CD4-positive, alpha-beta T cell (primary cell): ENCODE results near the gene PPP1R1B. TPM values are rescaled to one million over a fixed set of nuclear protein-coding genes. Genes with fewer than 3 reads are reported as not detected.

Experiments
- ATAC-seq: fragments of 200-7000 bp; cut with Tn5 transposase; one replicate; pipeline ENCODE4 v1.10.0; 2022; ENCODE audit warnings: mild to moderate bottlenecking; ENCODE audit not compliant: poor library complexity
- CTCF ChIA-PET: fragments of 350-600 bp; sonication (Branson Sonifier 250); formaldehyde crosslinking; loops from one replicate; lab custom pipeline; 2021; ENCODE audit warnings: antibody characterized with exemption, inconsistent platforms; lab: Charles Lee
- POLR2A ChIA-PET: fragments of 350-600 bp; sonication (Branson Sonifier 250); formaldehyde crosslinking; loops from one replicate; lab custom pipeline; 2021; ENCODE audit warnings: antibody characterized with exemption, inconsistent platforms; lab: Charles Lee
- DNase-seq, 14 experiments: peaks; one replicate each; pipeline ENCODE4 v3.0.0-alpha.2; 2013 to 2020; ENCODE audit warnings: mixed read lengths in 2 of 14
- H3K27ac ChIP-seq, 2 donors: one replicate each; pipeline versions ENCODE4 v1.5.1 to v1.7.0; 2013; ENCODE audit warnings: low read length in 2 of 2, low read depth in 1 of 2, mild to moderate bottlenecking in 1 of 2
- H3K27me3 ChIP-seq, 2 experiments: 1 replicate in 1 of 2; 2 replicates in 1 of 2; pipeline versions ENCODE4 v1.6.1 to v1.7.0; 2013; ENCODE audit warnings: low read length in 2 of 2, control low read depth in 1 of 2, mild to moderate bottlenecking in 1 of 2, moderate library complexity in 1 of 2; ENCODE audit not compliant: insufficient read depth in 2 of 2, control insufficient read depth in 1 of 2
- H3K36me3 ChIP-seq: one replicate; pipeline ENCODE4 v1.6.1; 2013; ENCODE audit warnings: low read length, control low read depth; ENCODE audit not compliant: insufficient read depth
- H3K4me1 ChIP-seq: one replicate; pipeline ENCODE4 v1.6.1; 2013; ENCODE audit warnings: low read length, control low read depth; ENCODE audit not compliant: insufficient read depth
- H3K4me3 ChIP-seq: one replicate; pipeline ENCODE4 v1.5.1; 2013; ENCODE audit warnings: mild to moderate bottlenecking, low read length, moderate library complexity
- H3K9me3 ChIP-seq, 2 experiments: 1 replicate in 1 of 2; 2 replicates in 1 of 2; pipeline versions ENCODE4 v1.6.1 to v1.7.0; 2013; ENCODE audit warnings: low read length in 2 of 2, mild to moderate bottlenecking in 2 of 2, control low read depth in 1 of 2, moderate library complexity in 1 of 2; ENCODE audit not compliant: control insufficient read depth in 1 of 2, insufficient read depth in 1 of 2
- H3K27ac Mint-ChIP-seq: one replicate; pipeline ENCODE4 v1.8.0; 2020; ENCODE audit warnings: mixed read lengths
- H3K27me3 Mint-ChIP-seq: one replicate; pipeline ENCODE4 v1.8.0; 2021; ENCODE audit warnings: mixed read lengths
- H3K36me3 Mint-ChIP-seq: one replicate; pipeline ENCODE4 v1.8.0; 2021; ENCODE audit warnings: low read depth, mixed read lengths
- H3K4me1 Mint-ChIP-seq: one replicate; pipeline ENCODE4 v1.8.0; 2021; ENCODE audit warnings: low read depth, mixed read lengths
- H3K4me3 Mint-ChIP-seq: one replicate; pipeline ENCODE4 v1.8.0; 2020; ENCODE audit warnings: mild to moderate bottlenecking, mixed read lengths
- H3K9me3 Mint-ChIP-seq: one replicate; pipeline ENCODE4 v1.8.0; 2020; ENCODE audit warnings: mixed read lengths
- intact Hi-C, 2 experiments: fragments of 100-400 bp; cut with DNase I in 1 of 2; cut with micrococcal nuclease in 1 of 2; formaldehyde crosslinking; loops; one replicate each; pipeline versions ENCODE4 v1.15.1 to v1.9.0; 2023 to 2025; cut with DNase I, micrococcal nuclease
- total RNA-seq, 174 experiments: library from RNA in 2 of 174; stranded (reverse) in 2 of 174; gene quantifications; one replicate each; pipeline ENCODE4 v1.2.3 and lab custom pipeline; 2021 to 2026
- TF ChIP-seq, protein P1 (sequence below): fragments of 200-600 bp; IDR thresholded peaks from one replicate; pipeline ENCODE4 v1.8.0; 2022; ENCODE audit warnings: antibody characterized with exemption, mild to moderate bottlenecking

PPP1R1B gene
- total RNA-seq, 2 experiments from 2014 or later, result 0.25 TPM; not detected in 1

GRCh38 chr17:39628655-39629493 is 2.1 kb downstream of the PPP1R1B start:
- Histone ChIP-seq H3K4me1 (peaks cover 21% of the 10 kb centered on the region), H3K36me3 (no peaks in the 10 kb centered on the region), H3K4me3 (no peak overlapping the region), H3K9me3 (peaks cover 0 to 7% of the 10 kb centered on the region in 2 experiments), H3K27ac (no peak overlapping the region), H3K27me3 (peaks cover 30 to 42% of the 10 kb centered on the region in 2 experiments)
- CTCF ChIA-PET, result interaction anchor here (0.7 kb wide), 1 partner anchor 25 kb away, joined by 3 read pairs; no protein-coding TSS in a partner anchor
- H3K4me3 Mint-ChIP-seq, result no peak overlapping the region
- intact Hi-C loops, result loop anchor here in 1 of 2 experiments (10.0 kb wide), 1 partner anchor 236 kb away; the partner anchor contains the start of genes IKZF3 and ZPBP2
- H3K4me1 Mint-ChIP-seq, result peaks cover 20% of the 10 kb centered on the region
- no peak for ATAC-seq
- no peaks in the 10 kb centered on the region for H3K9me3 Mint-ChIP-seq
- H3K27ac Mint-ChIP-seq, result no peak overlapping the region
- DNase-seq, result no peak
- H3K27me3 Mint-ChIP-seq, result peaks cover 47% of the 10 kb centered on the region
- POLR2A ChIA-PET, result interaction anchor here (0.6 to 1.1 kb wide), 2 partner anchors 9 to 177 kb away, joined by 3 to 5 read pairs; partner anchors contain the start of gene STARD3
- H3K36me3 Mint-ChIP-seq, result no peaks in the 10 kb centered on the region
- TF ChIP-seq, protein P1, sequence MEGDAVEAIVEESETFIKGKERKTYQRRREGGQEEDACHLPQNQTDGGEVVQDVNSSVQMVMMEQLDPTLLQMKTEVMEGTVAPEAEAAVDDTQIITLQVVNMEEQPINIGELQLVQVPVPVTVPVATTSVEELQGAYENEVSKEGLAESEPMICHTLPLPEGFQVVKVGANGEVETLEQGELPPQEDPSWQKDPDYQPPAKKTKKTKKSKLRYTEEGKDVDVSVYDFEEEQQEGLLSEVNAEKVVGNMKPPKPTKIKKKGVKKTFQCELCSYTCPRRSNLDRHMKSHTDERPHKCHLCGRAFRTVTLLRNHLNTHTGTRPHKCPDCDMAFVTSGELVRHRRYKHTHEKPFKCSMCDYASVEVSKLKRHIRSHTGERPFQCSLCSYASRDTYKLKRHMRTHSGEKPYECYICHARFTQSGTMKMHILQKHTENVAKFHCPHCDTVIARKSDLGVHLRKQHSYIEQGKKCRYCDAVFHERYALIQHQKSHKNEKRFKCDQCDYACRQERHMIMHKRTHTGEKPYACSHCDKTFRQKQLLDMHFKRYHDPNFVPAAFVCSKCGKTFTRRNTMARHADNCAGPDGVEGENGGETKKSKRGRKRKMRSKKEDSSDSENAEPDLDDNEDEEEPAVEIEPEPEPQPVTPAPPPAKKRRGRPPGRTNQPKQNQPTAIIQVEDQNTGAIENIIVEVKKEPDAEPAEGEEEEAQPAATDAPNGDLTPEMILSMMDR, result no peak

GRCh38 chr17:39629494-39629880 is 2.7 kb downstream of the PPP1R1B start:
- TF ChIP-seq, protein P1, result no peak
- peaks cover 23% of the 10 kb centered on the region for H3K4me1 Mint-ChIP-seq
- Histone ChIP-seq H3K9me3 (peaks cover 0 to 7% of the 10 kb centered on the region in 2 experiments), H3K36me3 (no peaks in the 10 kb centered on the region), H3K4me1 (peaks cover 26% of the 10 kb centered on the region), H3K4me3 (no peak overlapping the region), H3K27ac (no peak overlapping the region), H3K27me3 (peaks cover 30 to 42% of the 10 kb centered on the region in 2 experiments)
- no peak overlapping the region for H3K27ac Mint-ChIP-seq
- no peak overlapping the region for H3K4me3 Mint-ChIP-seq
- ChIA-PET POLR2A (interaction anchor here (0.6 to 1.6 kb wide), 2 partner anchors 101 to 176 kb away, joined by 3 read pairs; partner anchors contain the start of gene MIEN1), CTCF (no interaction called here)
- intact Hi-C loops, result loop anchor here in 1 of 2 experiments (10.0 kb wide), 1 partner anchor 235 kb away; the partner anchor contains the start of genes IKZF3 and ZPBP2
- no peak for DNase-seq
- no peak for ATAC-seq
- peaks cover 47% of the 10 kb centered on the region for H3K27me3 Mint-ChIP-seq
- no peaks in the 10 kb centered on the region for H3K36me3 Mint-ChIP-seq
- H3K9me3 Mint-ChIP-seq, result no peaks in the 10 kb centered on the region

GRCh38 chr17:39629898-39630297 is 3.1 kb downstream of the PPP1R1B start:
- Histone ChIP-seq H3K4me3 (no peak overlapping the region), H3K36me3 (no peaks in the 10 kb centered on the region), H3K27ac (no peak overlapping the region), H3K9me3 (peaks cover 0 to 7% of the 10 kb centered on the region in 2 experiments), H3K27me3 (peaks cover 30 to 39% of the 10 kb centered on the region in 2 experiments), H3K4me1 (peaks cover 30% of the 10 kb centered on the region)
- ATAC-seq (no peak), DNase-seq (no peak)
- Mint-ChIP-seq H3K4me3 (no peak overlapping the region), H3K27ac (no peak overlapping the region), H3K4me1 (peaks cover 25% of the 10 kb centered on the region), H3K36me3 (no peaks in the 10 kb centered on the region), H3K27me3 (peaks cover 43% of the 10 kb centered on the region), H3K9me3 (no peaks in the 10 kb centered on the region)
- TF ChIP-seq, protein P1, result no peak
- intact Hi-C loops, result loop anchor here (10.0 kb wide), 2 partner anchors 235 to 325 kb away; partner anchors contain the start of genes IKZF3 (in 1 of the 2) and ZPBP2 (in 1 of the 2)
- POLR2A ChIA-PET, result interaction anchor here (1.6 kb wide), 1 partner anchor 101 kb away, joined by 3 read pairs; the partner anchor contains the start of gene MIEN1
- CTCF ChIA-PET, result interaction anchor here (5.7 kb wide), 1 partner anchor 7 kb away, joined by 65 read pairs; no protein-coding TSS in a partner anchor
